NCI-H2107 treated with DMSO at 0.1 percent for 48 hours (cell line): Measurements from ENCODE around the gene FARP2.
A peak's percentile ranks its signal among the peaks of the same experiment; 100 is the strongest.

Experiments
- DNase-seq: peaks from one replicate; lab custom pipeline; 2025; ENCODE audit not compliant: unreplicated experiment; lab: John Stamatoyannopoulos, UW

The FARP2 gene

GRCh38 chr2:241323778-241324177 is 32.3 kb upstream of the FARP2 start:
- DNase-seq, result no peak

GRCh38 chr2:241324775-241325174 is 31.3 kb upstream of the FARP2 start:
- no peak for DNase-seq

DNA sequence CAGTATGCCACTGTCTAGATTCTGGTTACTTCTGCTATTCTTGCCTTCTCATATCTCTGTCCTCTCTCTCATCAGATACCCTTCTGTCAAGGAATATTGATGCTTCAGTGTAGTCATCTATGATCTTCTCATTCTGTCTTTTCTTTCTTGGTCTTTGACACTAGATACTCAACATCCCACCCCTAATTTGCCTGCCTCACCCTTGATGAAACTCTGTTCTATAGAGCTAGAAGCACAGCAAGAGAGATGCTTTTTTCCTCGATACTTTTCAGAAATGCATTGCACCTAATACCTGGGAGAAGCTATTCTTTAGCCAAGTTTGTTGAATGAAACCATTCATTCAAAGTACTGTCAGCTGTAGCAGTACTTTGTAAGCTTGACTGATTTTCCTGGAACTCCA is 30.8 kb upstream of the FARP2 start:
- DNase-seq, result no peak

GRCh38 chr2:241329669-241330615 is 26.1 kb upstream of the FARP2 start:
- DNase-seq, result no peak

DNA sequence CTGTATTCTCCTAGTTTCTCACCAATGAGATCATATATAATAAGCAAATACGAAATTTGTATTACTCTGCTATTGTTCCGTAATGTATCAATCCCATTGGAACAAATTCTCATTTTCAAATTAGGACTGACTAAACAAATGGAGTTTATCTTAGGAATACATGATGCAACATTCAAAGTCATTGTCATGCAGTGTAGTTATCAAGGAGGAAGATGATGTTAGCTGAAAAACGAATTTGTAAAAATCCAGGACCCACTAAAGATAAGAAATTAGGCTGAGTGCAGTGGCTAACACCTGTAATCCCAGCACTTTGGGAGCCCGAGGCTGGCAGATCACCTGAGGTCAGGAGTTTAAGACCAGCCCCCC is 25.5 kb upstream of the FARP2 start:
- no peak for DNase-seq

- DNase-seq, result no peak
Observed at GRCh38 chr2:241334813-241335212, 21.3 kb upstream of the FARP2 start.

DNA sequence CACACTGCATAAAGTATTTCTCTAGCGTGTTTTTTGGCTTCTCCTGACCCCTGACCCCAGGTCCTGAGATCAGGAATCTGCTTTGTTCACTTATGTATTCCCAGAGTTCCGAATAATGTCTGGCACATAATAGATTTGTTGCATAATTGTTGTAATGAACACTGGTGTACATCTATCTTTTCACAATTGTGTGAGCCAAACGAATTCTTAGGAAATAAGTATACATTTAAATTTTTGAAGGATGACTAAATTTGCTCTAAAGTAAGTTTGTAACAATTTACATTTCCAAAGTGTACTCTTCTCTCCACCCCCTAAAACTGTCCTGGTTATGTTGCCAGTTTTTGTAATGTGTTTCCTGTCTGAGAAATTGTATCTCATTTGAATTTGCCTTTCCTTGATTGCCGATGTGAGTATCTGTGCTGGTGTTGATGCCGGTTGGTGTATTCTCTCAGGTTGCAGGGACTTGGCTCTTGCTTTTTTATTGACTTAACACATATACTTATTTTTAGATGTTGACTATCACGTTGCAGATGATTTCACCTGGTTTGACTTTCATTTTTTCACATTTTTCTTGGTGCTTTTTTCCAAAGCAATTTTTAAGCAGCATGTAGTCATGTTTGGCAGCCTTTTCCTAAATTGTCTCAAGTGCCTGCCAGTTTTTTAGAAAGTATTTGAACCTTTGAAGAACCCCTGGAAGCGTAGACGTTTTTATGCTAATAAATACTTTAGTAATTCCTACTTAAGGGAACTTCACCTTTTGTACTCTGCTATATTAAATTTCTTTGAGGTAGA is 16.1 kb upstream of the FARP2 start:
- no peak for DNase-seq

- no peak for DNase-seq
Observed at GRCh38 chr2:241340631-241341163, 15.4 kb upstream of the FARP2 start.

DNA sequence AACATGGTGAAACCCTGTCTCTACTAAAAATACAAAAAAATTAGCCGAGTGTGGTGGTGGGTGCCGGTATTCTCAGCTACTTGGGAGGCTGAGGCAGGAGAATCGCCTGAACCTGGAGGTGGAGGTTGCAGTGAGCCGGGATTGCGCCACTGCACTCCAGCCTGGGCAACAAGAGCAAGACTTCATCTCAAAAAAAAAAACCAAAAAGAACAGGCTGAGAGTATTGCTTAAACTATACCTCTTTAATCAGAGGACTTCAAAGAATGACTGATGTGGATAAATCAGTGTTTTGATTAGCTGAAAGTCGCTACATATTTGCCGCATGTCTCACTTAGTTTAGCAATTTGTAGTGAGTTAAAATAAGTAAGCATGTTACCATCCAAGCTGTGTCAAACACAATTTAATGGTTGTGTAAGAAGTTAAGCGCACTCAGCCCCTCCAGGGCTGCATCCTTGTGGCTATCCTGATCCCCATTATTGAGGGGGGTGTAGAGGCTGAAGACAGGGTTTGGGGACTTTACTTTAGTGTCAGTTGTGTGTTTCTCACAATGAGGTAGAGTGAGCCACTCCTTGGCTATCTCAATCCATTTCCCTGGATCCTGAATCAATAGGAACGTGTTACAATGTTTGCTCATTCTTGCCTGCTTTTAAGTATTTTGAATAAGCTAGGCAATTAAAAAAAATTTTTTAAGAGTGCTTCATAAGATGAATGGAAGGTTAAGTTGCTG is 11.0 kb upstream of the FARP2 start:
- no peak for DNase-seq

DNA sequence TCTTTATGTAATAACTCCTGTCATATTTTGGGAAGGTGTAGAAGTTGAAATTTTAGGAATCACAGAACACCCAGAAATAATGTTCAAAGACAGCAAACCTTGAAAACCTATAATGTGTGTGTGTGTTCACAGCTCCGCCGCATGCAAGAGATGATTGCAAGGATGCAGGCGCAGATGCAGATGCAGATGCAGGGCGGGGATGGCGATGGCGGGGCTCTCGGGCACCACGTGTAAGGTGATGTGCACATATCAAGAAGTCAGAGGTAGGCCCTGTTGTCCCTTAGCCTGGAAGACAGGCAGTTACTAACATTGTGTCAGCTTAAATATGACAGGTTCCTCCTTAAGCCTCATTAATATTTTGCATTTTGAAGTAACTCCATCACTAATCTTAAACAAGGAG is 6.1 kb upstream of the FARP2 start:
- no peak for DNase-seq

DNA sequence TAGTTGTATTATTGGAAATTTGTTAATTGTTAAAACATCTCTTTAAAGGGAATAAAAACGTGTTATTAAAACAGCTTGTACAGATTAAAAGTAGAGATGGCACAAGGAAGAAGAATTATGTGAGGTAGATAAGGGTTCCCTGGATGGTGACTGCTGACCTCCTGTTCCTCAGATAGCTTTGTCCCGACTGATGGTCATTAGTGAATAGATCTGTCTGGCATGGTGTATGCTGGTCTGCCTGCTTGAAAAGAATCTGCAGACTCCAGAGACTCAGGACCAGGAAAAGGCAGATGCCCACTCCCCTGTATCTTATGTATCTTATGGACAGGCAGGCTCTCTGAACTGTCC is 5.6 kb upstream of the FARP2 start:
- DNase-seq, result no peak

DNA sequence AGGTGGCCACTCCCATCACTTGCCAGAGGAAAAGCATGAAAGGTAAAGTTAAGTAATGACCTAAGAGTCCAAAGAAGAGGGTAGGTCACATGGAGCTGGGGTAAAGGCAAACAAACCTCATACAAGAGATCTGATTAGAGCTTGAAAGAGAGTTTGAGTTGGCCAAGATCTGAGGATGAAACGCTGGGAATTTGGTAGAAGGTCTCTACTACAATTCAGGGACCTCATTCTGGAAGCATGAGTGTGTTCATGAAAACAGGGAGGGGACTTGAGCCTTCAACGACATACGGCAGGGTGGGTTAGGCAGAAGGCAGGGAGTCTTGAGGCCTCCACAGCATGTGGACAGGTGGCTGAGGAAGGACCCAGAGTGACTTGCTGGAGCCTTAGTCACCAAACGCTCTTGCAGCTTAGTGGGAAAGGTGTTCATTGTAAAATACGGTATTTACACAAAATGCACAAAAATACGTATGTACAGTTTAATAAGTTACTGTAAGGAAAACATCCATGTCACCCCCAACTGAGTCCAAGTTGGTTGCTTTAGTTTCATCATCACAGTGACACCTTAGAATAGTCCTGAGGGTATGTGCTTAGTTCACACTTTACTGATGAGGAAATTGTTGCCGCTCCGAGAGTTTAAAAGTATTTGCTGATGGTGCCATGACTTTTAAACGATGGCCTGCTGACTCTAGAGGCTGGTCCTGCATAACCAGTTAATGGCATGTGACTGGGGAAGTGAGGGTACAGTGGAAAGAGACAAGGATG is 5.0 kb upstream of the FARP2 start:
- no peak for DNase-seq

DNA sequence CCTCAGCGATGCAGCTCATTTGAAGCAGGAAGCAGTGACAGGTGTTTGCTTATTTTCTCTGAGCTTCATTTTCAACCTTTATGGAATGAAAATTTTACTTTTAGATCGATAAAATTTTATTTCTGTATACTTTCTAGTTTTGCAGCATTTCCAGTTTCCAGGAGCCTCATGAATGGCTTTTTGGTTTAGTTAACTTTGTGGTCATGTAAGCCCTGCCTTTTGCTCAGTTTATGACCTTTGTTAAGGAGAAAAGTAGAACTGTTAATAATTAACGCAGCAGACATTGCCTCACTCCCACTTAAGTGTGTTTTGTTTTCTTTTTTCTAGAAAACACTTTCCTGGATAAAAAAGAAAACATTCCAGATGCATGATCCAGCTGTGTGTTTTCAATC is 4.4 kb upstream of the FARP2 start:
- no peak for DNase-seq

DNA sequence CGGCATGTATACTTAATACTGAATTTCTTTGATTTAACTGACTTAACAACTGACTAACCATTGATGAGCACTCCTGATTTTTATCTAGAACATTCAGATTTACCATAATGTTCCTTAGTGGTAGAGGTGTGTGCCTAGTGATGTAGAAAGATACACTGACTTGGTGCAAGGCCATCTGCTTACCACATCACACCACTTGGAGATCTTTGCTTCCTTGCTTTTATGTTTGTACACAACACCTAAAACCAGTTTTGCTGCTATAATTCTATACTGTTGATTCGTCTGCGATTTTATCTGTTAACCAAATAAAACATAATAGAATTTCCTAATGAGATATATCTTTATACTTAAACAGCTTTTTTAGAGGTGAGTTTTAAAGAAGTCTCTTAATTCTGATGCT is 3.9 kb upstream of the FARP2 start:
- DNase-seq, result no peak

DNA sequence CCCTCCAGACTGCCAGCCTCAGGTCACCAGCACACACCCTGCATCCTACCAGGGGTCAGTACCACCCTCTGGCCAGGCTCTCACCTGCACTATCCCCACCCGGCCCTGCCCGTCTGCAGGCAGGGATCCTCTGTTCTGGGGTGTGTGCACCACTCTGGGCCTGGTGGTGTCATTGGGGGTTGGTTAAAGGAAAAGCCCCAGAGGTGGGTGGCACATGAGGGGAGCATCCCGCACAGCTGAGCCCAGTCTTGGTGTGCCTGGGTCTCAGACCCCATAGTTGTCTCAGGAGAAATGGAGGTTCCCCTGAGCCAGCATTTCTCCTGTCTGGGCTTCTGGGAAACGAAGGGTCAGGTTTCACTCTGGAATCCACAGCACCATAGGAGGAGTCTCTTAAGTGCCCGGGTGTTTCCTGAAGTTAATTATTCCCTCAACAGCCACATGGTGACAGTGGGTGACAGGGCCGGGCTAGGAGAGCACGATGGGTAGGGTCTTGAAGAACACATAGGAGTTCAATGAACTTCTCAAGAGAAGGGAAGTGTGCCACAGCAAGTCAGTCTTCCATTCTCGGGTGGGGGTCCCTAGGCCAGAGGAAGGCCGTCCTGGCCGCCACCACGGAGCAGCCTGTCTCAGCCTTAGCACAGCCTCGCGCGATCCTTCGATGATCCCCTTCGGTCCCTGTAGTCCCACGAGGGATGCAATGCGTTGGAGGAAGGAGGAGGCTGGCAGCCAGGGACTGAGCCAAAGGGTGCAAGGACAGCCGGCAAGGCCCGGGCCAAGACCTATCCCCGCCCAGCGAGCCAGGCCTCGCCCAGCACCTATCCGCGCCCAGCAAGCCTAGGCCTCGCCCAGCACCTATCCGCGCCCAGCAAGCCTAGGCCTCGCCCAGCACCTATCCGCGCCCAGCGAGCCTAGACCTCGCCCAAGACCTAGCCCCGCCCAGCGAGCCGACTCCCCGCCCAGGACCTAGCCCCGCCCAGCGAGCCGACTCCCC is 1.1 kb upstream of the FARP2 start:
- peak; percentile 50 for DNase-seq

GRCh38 chr2:241356871-241357260 is 781 bp downstream of the FARP2 start:
- no peak for DNase-seq

GRCh38 chr2:241357531-241357930 is 1.4 kb downstream of the FARP2 start:
- no peak for DNase-seq

DNA sequence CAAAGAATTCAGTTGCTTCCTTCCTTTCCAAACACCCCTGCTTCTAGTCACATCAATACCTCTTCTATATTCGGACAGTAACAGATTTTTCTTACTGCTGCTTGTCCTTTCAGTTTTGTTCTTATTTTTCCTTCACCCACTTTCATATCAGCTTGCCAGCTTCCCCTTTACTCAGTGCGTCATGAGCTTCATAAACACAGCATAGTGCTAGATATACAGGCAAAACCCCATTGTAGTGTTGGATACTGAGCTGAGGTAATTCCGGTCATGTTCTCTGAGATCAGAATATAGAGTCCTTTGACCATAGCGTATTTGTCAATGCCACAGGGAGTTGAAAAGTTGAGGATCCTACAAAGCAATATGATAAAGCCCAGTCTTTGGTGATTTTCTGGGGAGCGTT is 2.4 kb downstream of the FARP2 start:
- DNase-seq, result no peak

DNA sequence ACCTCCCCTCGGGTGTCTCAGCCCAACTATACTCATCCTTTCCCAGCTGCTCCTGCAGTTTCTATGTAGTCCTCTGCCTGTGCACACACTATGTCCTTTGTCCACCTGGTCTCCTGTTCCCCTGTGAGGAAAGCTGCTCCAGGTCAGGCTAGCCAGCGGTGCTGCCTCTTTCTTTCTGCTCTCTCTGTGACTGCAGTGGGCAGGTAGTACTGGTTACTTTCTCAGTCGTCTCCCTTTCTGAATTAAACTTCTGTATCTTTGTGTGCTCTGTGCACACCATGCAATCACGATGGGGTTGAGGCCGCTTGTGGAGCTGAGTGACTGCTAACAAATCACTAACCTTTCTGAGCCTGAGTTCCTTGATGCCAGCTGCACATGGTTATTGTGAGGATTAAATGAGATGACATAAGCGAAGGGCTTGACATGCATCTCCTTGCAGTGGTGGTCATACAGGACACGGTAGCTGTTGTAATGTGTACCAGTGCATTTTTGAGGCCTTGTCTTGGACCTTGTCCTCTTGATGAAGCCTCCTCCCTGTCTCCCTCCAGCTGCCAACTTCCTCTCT is 3.5 kb downstream of the FARP2 start:
- DNase-seq, result no peak
